SK-N-SH treated with all-trans-retinoic acid at 6 μM for 48 hours (cell line): ENCODE results near the gene NSG2.

Experiments used
- ATAC-seq: fragments of 200-7000 bp; cut with Tn5 transposase; 3 replicates; pipeline ENCODE4 v1.9.1; 2020; ENCODE audit warnings: mild to moderate bottlenecking, moderate library complexity
- BACH2 ChIP-seq: fragments of 250-450 bp; sonication (Bioruptor Pico); IDR thresholded peaks from 2 replicates; pipeline ENCODE4 v1.9.0; 2021; ENCODE audit warnings: mild to moderate bottlenecking, borderline replicate concordance
- CSDC2 ChIP-seq: fragments of 250-450 bp; sonication (Bioruptor Pico); IDR thresholded peaks from 2 replicates; pipeline ENCODE4 v1.5.0; 2020; ENCODE audit warnings: mild to moderate bottlenecking, moderate library complexity
- CSRNP3 ChIP-seq: fragments of 250-450 bp; sonication (Bioruptor Pico); IDR thresholded peaks from 2 replicates; pipeline ENCODE4 v1.5.1; 2021; ENCODE audit warnings: mild to moderate bottlenecking, moderate library complexity
- ESRRG ChIP-seq: fragments of 250-450 bp; sonication (Bioruptor Pico); IDR thresholded peaks from 2 replicates; pipeline ENCODE4 v1.6.1; 2021; ENCODE audit warnings: mild to moderate bottlenecking
- GLIS3 ChIP-seq: fragments of 250-450 bp; sonication (Bioruptor Pico); IDR thresholded peaks from 2 replicates; pipeline ENCODE4 v1.5.0; 2020; ENCODE audit warnings: mild to moderate bottlenecking, moderate library complexity
- ISL1 ChIP-seq: fragments of 250-450 bp; sonication (Bioruptor Pico); IDR thresholded peaks from 2 replicates; pipeline ENCODE4 v2.1.2; 2022; ENCODE audit warnings: mild to moderate bottlenecking, moderate library complexity
- OSR1 ChIP-seq: fragments of 250-450 bp; sonication (Bioruptor Pico); IDR thresholded peaks from 2 replicates; pipeline ENCODE4 v1.8.0; 2022; ENCODE audit warnings: moderate library complexity, mild to moderate bottlenecking, inconsistent platforms
- POU6F1 ChIP-seq: fragments of 250-450 bp; sonication (Bioruptor Pico); IDR thresholded peaks from 2 replicates; pipeline ENCODE4 v1.8.0; 2021; ENCODE audit warnings: low read depth, mild to moderate bottlenecking, moderate library complexity, borderline replicate concordance
- PPARA ChIP-seq: fragments of 250-450 bp; sonication (Bioruptor Pico); IDR thresholded peaks from 2 replicates; pipeline ENCODE4 v1.5.0; 2020; ENCODE audit warnings: mild to moderate bottlenecking, borderline replicate concordance
- SNAI2 ChIP-seq: fragments of 250-450 bp; sonication (Bioruptor Pico); IDR thresholded peaks from 2 replicates; pipeline ENCODE4 v1.5.0; 2020; ENCODE audit warnings: mild to moderate bottlenecking, moderate library complexity
- TOX ChIP-seq: fragments of 250-450 bp; sonication (Bioruptor Pico); IDR thresholded peaks from 2 replicates; pipeline ENCODE4 v1.8.0; 2021; ENCODE audit warnings: mild to moderate bottlenecking, moderate library complexity, borderline replicate concordance
- ZC3H10 ChIP-seq: fragments of 250-450 bp; sonication (Bioruptor Pico); IDR thresholded peaks from 2 replicates; pipeline ENCODE4 v1.5.1; 2021; ENCODE audit warnings: mild to moderate bottlenecking, moderate library complexity
- ZFP3 ChIP-seq: fragments of 250-450 bp; sonication (Bioruptor Pico); IDR thresholded peaks from 2 replicates; pipeline ENCODE4 v1.5.0; 2020; ENCODE audit warnings: mild to moderate bottlenecking, moderate library complexity
- ZFP30 ChIP-seq: fragments of 450-650 bp; formaldehyde crosslinking; IDR thresholded peaks from 2 replicates; pipeline ENCODE4 v1.5.0; 2022; ENCODE audit warnings: mild to moderate bottlenecking, moderate library complexity
- ZNF565 ChIP-seq: fragments of 450-650 bp; formaldehyde crosslinking; conservative IDR thresholded peaks from 2 replicates; pipeline ENCODE4 v1.5.0; 2020; ENCODE audit warnings: low read depth, mild to moderate bottlenecking, moderate library complexity
- ZNF70 ChIP-seq: fragments of 450-650 bp; formaldehyde crosslinking; IDR thresholded peaks from 2 replicates; pipeline ENCODE4 v1.5.0; 2020; ENCODE audit warnings: mild to moderate bottlenecking, moderate library complexity
- ZNF8 ChIP-seq: fragments of 450-650 bp; formaldehyde crosslinking; IDR thresholded peaks from 2 replicates; pipeline ENCODE4 v1.5.0; 2020; ENCODE audit warnings: mild to moderate bottlenecking, moderate library complexity
- TF ChIP-seq, protein P1 (sequence below): fragments of 250-450 bp; sonication (Bioruptor Pico); IDR thresholded peaks from 2 replicates; pipeline ENCODE4 v1.5.0; 2020; ENCODE audit warnings: mild to moderate bottlenecking, moderate library complexity
- TF ChIP-seq, protein P2 (sequence below): fragments of 250-450 bp; sonication (Bioruptor Pico); IDR thresholded peaks from 2 replicates; pipeline ENCODE4 v1.5.1; 2020; ENCODE audit warnings: low read depth, mild to moderate bottlenecking, moderate library complexity

Gene NSG2

GRCh38 chr5:174149426-174149825, 103.9 kb downstream of the NSG2 start:
- TF ChIP-seq ISL1 = no peak
- no peak for TF ChIP-seq SNAI2
- no peak for TF ChIP-seq PPARA
- no peak for TF ChIP-seq BACH2 (CRISPR knock-in tag)
- no peak for ATAC-seq

DNA sequence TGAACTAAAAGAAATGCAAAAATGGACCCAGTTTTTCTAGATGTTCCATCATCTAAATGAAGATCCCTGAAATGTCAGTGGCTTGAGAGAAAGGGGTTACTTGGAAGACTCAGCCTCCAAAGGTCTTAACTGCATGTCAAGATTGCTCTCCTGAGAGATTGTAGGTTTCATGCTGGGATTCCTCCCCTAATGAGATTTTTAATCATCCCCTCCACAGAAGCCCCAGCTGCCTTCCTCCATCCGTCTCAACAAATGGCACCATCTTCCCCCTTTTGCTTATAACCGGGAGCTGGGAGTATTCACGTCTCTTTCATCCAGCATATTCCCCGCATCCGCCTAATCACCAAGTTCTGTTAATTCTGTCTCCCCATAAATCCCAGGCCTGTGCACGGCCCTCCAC, 104.5 kb downstream of the NSG2 start:
- no peak for TF ChIP-seq ZNF70 (CRISPR knock-in tag)
- TF ChIP-seq BACH2 (CRISPR knock-in tag) = no peak
- no peak for TF ChIP-seq ZC3H10 (CRISPR knock-in tag)
- no peak for TF ChIP-seq GLIS3
- no peak for ATAC-seq

DNA sequence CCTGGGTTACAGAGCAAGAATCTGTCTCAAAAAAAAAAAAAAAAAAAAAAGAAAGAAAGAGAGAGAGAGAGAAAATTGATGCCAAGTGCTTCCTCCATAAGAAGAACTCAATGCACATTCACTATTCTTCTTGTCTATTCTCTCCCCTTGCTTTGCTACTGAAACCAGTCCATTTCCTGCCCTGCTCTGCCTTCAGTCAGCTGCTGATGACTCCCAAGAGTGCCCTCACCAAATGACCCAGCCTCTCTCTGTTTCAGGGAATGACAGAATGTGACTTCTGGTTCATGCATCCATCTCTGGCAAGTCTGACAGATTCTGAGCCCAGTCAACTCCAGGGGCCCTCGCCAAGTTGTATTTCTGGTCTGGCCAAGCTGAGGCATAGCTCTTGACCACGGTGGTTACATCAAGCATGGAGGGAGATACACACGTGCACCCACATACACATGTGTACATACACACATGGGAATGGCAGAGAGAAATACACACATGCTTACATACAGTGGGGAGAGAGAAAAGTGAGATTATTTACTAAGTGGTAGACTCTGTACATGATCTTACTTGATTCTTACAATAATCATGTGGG, 106.2 kb downstream of the NSG2 start:
- no peak for TF ChIP-seq OSR1
- no peak for TF ChIP-seq PPARA
- no peak for TF ChIP-seq ZFP30 (CRISPR knock-in tag)
- no peak for TF ChIP-seq ZNF70 (CRISPR knock-in tag)
- TF ChIP-seq POU6F1 (CRISPR knock-in tag) = no peak
- no peak for TF ChIP-seq SNAI2
- TF ChIP-seq CSRNP3 (CRISPR knock-in tag) = no peak
- TF ChIP-seq, protein P1, sequence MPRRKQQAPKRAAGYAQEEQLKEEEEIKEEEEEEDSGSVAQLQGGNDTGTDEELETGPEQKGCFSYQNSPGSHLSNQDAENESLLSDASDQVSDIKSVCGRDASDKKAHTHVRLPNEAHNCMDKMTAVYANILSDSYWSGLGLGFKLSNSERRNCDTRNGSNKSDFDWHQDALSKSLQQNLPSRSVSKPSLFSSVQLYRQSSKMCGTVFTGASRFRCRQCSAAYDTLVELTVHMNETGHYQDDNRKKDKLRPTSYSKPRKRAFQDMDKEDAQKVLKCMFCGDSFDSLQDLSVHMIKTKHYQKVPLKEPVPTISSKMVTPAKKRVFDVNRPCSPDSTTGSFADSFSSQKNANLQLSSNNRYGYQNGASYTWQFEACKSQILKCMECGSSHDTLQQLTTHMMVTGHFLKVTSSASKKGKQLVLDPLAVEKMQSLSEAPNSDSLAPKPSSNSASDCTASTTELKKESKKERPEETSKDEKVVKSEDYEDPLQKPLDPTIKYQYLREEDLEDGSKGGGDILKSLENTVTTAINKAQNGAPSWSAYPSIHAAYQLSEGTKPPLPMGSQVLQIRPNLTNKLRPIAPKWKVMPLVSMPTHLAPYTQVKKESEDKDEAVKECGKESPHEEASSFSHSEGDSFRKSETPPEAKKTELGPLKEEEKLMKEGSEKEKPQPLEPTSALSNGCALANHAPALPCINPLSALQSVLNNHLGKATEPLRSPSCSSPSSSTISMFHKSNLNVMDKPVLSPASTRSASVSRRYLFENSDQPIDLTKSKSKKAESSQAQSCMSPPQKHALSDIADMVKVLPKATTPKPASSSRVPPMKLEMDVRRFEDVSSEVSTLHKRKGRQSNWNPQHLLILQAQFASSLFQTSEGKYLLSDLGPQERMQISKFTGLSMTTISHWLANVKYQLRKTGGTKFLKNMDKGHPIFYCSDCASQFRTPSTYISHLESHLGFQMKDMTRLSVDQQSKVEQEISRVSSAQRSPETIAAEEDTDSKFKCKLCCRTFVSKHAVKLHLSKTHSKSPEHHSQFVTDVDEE (CRISPR knock-in tag) = no peak
- TF ChIP-seq ZNF8 (CRISPR knock-in tag) = no peak
- no peak for TF ChIP-seq CSDC2 (CRISPR knock-in tag)
- TF ChIP-seq ZFP3 (CRISPR knock-in tag) = no peak
- TF ChIP-seq, all 23 proteins: peak for 0
- ATAC-seq = no peak

- ATAC-seq = no peak
- no peak for TF ChIP-seq OSR1
- TF ChIP-seq ZNF565 (CRISPR knock-in tag) = no peak
- no peak for TF ChIP-seq ZNF8 (CRISPR knock-in tag)
- TF ChIP-seq, protein P2, sequence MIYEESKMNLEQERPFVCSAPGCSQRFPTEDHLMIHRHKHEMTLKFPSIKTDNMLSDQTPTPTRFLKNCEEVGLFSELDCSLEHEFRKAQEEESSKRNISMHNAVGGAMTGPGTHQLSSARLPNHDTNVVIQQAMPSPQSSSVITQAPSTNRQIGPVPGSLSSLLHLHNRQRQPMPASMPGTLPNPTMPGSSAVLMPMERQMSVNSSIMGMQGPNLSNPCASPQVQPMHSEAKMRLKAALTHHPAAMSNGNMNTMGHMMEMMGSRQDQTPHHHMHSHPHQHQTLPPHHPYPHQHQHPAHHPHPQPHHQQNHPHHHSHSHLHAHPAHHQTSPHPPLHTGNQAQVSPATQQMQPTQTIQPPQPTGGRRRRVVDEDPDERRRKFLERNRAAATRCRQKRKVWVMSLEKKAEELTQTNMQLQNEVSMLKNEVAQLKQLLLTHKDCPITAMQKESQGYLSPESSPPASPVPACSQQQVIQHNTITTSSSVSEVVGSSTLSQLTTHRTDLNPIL (CRISPR knock-in tag) = no peak
- no peak for TF ChIP-seq ESRRG
- TF ChIP-seq GLIS3 = no peak
- no peak for TF ChIP-seq CSRNP3 (CRISPR knock-in tag)
- TF ChIP-seq ISL1 = no peak
- no peak for TF ChIP-seq POU6F1 (CRISPR knock-in tag)
- no peak for TF ChIP-seq TOX
- no peak for TF ChIP-seq BACH2 (CRISPR knock-in tag)
- no peak for TF ChIP-seq ZC3H10 (CRISPR knock-in tag)
- TF ChIP-seq, all 23 proteins: peak for 0
Measured at GRCh38 chr5:174154559-174154958, 109.1 kb downstream of the NSG2 start.
